OCI-LY3 (cell line): Measurements from ENCODE around the gene INPP5E.

Experiments used
- H2AFZ ChIP-seq: fragments of 200-600, 300-600 bp; shearing (Covaris generic); 2 replicates; pipeline ENCODE4 v1.6.0; 2014; ENCODE audit warnings: antibody characterized with exemption, low read depth, low read length
- H3K27ac ChIP-seq: fragments of 200-600, 300-600 bp; sonication (generic); 2 replicates; pipeline ENCODE4 v1.5.1; 2014; ENCODE audit warnings: mild to moderate bottlenecking, low read length, moderate library complexity, mixed read lengths
- H3K27me3 ChIP-seq: fragments of 200-600, 300-600 bp; sonication (generic); 2 replicates; pipeline ENCODE4 v1.6.1; 2014; ENCODE audit warnings: low read depth, low read length, mixed read lengths
- H3K36me3 ChIP-seq: fragments of 200-600, 300-600 bp; sonication (generic); replicated peaks from 2 replicates; pipeline ENCODE3; 2014; ENCODE audit warnings: low read depth, low read length, mixed read lengths
- H3K4me1 ChIP-seq: fragments of 300-600, 200-600 bp; sonication (generic); 2 replicates; pipeline ENCODE4 v1.6.1; 2014; ENCODE audit warnings: low read length, mixed read lengths
- H3K4me2 ChIP-seq: fragments of 200-600, 300-600 bp; sonication (generic); 2 replicates; pipeline ENCODE4 v1.6.1; 2014; ENCODE audit warnings: low read length, mixed read lengths
- H3K4me3 ChIP-seq: fragments of 300-600, 200-600 bp; sonication (generic); 2 replicates; pipeline ENCODE4 v1.5.1; 2014; ENCODE audit warnings: antibody characterized with exemption, mild to moderate bottlenecking, low read length, moderate library complexity
- H3K79me2 ChIP-seq: fragments of 300-600, 200-600 bp; shearing (Covaris generic); 2 replicates; pipeline ENCODE4 v1.6.1; 2014; ENCODE audit warnings: mild to moderate bottlenecking, low read length, mixed read lengths
- H3K9ac ChIP-seq: fragments of 300-600, 200-600 bp; shearing (Covaris generic); 2 replicates; pipeline ENCODE4 v1.6.0; 2014; ENCODE audit warnings: mild to moderate bottlenecking, low read length, moderate library complexity
- H3K9me3 ChIP-seq: fragments of 200-600, 300-600 bp; shearing (Covaris generic); 2 replicates; pipeline ENCODE4 v1.6.1; 2014; ENCODE audit warnings: low read length, mixed read lengths; ENCODE audit not compliant: insufficient read depth
- H4K20me1 ChIP-seq: fragments of 200-600, 300-600 bp; sonication (generic); 2 replicates; pipeline ENCODE4 v1.6.1; 2016; ENCODE audit warnings: low read length, mixed read lengths; ENCODE audit not compliant: insufficient read depth
- EZH2phosphoT487 ChIP-seq: fragments of 200-600 bp; shearing (Covaris generic); IDR thresholded peaks from 2 replicates; pipeline ENCODE4 v1.6.1; 2018; ENCODE audit warnings: antibody characterized with exemption, mixed run types, low read depth
- TF ChIP-seq, protein P1 (sequence below): fragments of 200-600, 300-600 bp; sonication (generic); IDR thresholded peaks from 2 replicates; pipeline ENCODE4 v1.5.1; 2014; ENCODE audit warnings: antibody characterized with exemption, low read length, low read depth

INPP5E gene

GRCh38 chr9:136482046-136482792 lies 42.6 kb upstream of the INPP5E start:
- H3K4me2 ChIP-seq: peak overlapping the region; percentile 99
- no peak overlapping the region for H2AFZ ChIP-seq
- peaks cover 16% of the 10 kb centered on the region for H3K36me3 ChIP-seq
- H4K20me1 ChIP-seq: peaks cover 49% of the 10 kb centered on the region
- peaks cover 3% of the 10 kb centered on the region; the same call in 1 of the 2 replicates for H3K27me3 ChIP-seq
- H3K4me3 ChIP-seq: peak overlapping the region; percentile 98
- peak overlapping the region; percentile 89 for H3K27ac ChIP-seq
- H3K79me2 ChIP-seq: peaks cover 57% of the 10 kb centered on the region
- no peaks in the 10 kb centered on the region for H3K9me3 ChIP-seq
- H3K4me1 ChIP-seq: peaks cover 13% of the 10 kb centered on the region
- H3K9ac ChIP-seq: peak overlapping the region; percentile 95
- TF ChIP-seq, protein P1, sequence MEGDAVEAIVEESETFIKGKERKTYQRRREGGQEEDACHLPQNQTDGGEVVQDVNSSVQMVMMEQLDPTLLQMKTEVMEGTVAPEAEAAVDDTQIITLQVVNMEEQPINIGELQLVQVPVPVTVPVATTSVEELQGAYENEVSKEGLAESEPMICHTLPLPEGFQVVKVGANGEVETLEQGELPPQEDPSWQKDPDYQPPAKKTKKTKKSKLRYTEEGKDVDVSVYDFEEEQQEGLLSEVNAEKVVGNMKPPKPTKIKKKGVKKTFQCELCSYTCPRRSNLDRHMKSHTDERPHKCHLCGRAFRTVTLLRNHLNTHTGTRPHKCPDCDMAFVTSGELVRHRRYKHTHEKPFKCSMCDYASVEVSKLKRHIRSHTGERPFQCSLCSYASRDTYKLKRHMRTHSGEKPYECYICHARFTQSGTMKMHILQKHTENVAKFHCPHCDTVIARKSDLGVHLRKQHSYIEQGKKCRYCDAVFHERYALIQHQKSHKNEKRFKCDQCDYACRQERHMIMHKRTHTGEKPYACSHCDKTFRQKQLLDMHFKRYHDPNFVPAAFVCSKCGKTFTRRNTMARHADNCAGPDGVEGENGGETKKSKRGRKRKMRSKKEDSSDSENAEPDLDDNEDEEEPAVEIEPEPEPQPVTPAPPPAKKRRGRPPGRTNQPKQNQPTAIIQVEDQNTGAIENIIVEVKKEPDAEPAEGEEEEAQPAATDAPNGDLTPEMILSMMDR: no peak
- TF ChIP-seq EZH2phosphoT487: no peak

DNA sequence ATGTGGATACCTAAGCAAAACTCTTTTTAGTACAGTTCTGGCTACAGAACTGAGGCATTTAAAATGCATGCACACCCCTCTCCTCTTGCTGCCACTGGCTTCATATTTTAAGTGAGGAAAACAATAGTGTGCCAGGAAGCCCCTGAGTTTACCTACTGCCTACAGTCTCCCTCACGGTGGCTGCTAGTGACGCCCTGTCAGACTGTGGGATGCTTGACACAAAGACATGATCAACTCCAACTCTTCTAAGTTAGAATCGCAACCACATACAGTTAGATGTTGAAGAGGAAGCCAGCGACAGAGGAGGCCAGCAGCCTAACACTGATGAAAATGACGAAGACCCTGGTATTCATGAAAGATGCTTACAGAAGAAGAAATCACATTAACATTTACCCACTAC lies 41.9 kb upstream of the INPP5E start:
- H3K4me2 ChIP-seq: peak overlapping the region; percentile 99
- peak overlapping the region; percentile 98 for H3K4me3 ChIP-seq
- peaks cover 53% of the 10 kb centered on the region for H4K20me1 ChIP-seq
- peaks cover 63% of the 10 kb centered on the region for H3K79me2 ChIP-seq
- no peaks in the 10 kb centered on the region for H3K27me3 ChIP-seq
- TF ChIP-seq, protein P1: no peak
- H3K36me3 ChIP-seq: peaks cover 22% of the 10 kb centered on the region
- no peaks in the 10 kb centered on the region for H3K9me3 ChIP-seq
- H2AFZ ChIP-seq: no peak overlapping the region
- H3K4me1 ChIP-seq: peaks cover 13% of the 10 kb centered on the region
- peak overlapping the region; percentile 95 for H3K9ac ChIP-seq
- peak overlapping the region; percentile 89 for H3K27ac ChIP-seq

- Histone ChIP-seq H3K27ac (no peak overlapping the region), H3K9me3 (no peaks in the 10 kb centered on the region), H2AFZ (no peak overlapping the region), H3K9ac (no peak overlapping the region), H3K36me3 (peaks cover 72% of the 10 kb centered on the region), H3K4me2 (no peak overlapping the region), H3K4me1 (peaks cover 3% of the 10 kb centered on the region), H4K20me1 (peaks cover 90% of the 10 kb centered on the region), H3K79me2 (peaks cover 100% of the 10 kb centered on the region), H3K4me3 (no peak overlapping the region), H3K27me3 (no peaks in the 10 kb centered on the region)
- TF ChIP-seq, protein P1: no peak
- no peak for TF ChIP-seq EZH2phosphoT487
Measured at GRCh38 chr9:136476369-136477150, 36.9 kb upstream of the INPP5E start.

- Histone ChIP-seq H2AFZ (no peak overlapping the region), H3K79me2 (peaks cover 99% of the 10 kb centered on the region), H3K9ac (no peak overlapping the region), H3K27ac (no peak overlapping the region), H3K36me3 (peaks cover 81% of the 10 kb centered on the region), H3K4me3 (no peak overlapping the region), H3K27me3 (no peaks in the 10 kb centered on the region), H3K4me2 (no peak overlapping the region), H3K4me1 (no peaks in the 10 kb centered on the region), H3K9me3 (no peaks in the 10 kb centered on the region), H4K20me1 (peaks cover 91% of the 10 kb centered on the region)
- TF ChIP-seq EZH2phosphoT487: no peak
- TF ChIP-seq, protein P1: no peak
Measured at GRCh38 chr9:136474974-136475865, 35.6 kb upstream of the INPP5E start.
